ENCODE measurements around the gene ALMS1.
"Not testable (repeated sequence)": the region's sequence is repeated elsewhere in the genome, so short reads cannot be mapped to it uniquely, and the experiment has no call there.

Gene ALMS1

GRCh38 chr2:73642338-73643018 lies 256.8 kb downstream of the ALMS1 start, which contains the start of gene NAT8:
NAT8 (minus strand) TSS chr2:73642422; CDS start chr2:73641628, 794 bp downstream.
- DNase-seq = no peak
- in situ Hi-C loops (cut with MboI; ENCODE audit: low pct_unique_long_range_greater_than_20kb, low sequenced_read_pairs) = no loop called here

GRCh38 chr2:73647690-73648089 lies 262.1 kb downstream of the ALMS1 start:
- in situ Hi-C loops (cut with MboI; ENCODE audit: low pct_unique_long_range_greater_than_20kb, low sequenced_read_pairs); DNase-seq: not testable (repeated sequence)

- no peak for DNase-seq
- in situ Hi-C loops (cut with MboI; ENCODE audit: low pct_unique_long_range_greater_than_20kb, low sequenced_read_pairs) = no loop called here
Observed at GRCh38 chr2:73651591-73652230, 266.1 kb downstream of the ALMS1 start.

GRCh38 chr2:73652348-73652747 lies 266.7 kb downstream of the ALMS1 start:
- no peak for DNase-seq
- in situ Hi-C loops (cut with MboI; ENCODE audit: low pct_unique_long_range_greater_than_20kb, low sequenced_read_pairs) = no loop called here

GRCh38 chr2:73654175-73654574 lies 268.5 kb downstream of the ALMS1 start:
- DNase-seq = no peak
- in situ Hi-C loops (cut with MboI; ENCODE audit: low pct_unique_long_range_greater_than_20kb, low sequenced_read_pairs) = no loop called here

All from KBM-7 (cell line).